ENCODE measurements around the gene SLC17A9. TPM values are rescaled to one million over a fixed set of nuclear protein-coding genes. Genes with fewer than 3 reads are reported as not detected.

SLC17A9 gene
- total and polyA plus RNA-seq, 2 of the 8 experiments (the other 6 are each of a cell fraction or from before 2014, with no cell fraction given): 23.5 to 35.2 TPM

GRCh38 chr20:62955519-62956386 is 3.2 kb downstream of the SLC17A9 start:
- WGBS, 2 experiments (ENCODE audit: extremely low coverage in 1 of 2, insufficient coverage in 1 of 2, insufficient read length in 1 of 2, insufficient replicate concordance in 2 of 2, low coverage in 1 of 2, low lambda C conversion rate in 2 of 2, missing lambda C conversion rate in 1 of 2): 91% methylated on average over 23 of the region's 23 CpGs; no CpG with 5 or more reads in 1 of the 2 experiments
- POLR2A ChIA-PET (ENCODE audit: partially characterized antibody): interaction anchor here (0.7 to 3.4 kb wide), 8 partner anchors 9 to 77 kb away, joined by 3 to 29 read pairs (median 7); partner anchors contain the start of gene GID8
- TF ChIP-seq, protein P1, sequence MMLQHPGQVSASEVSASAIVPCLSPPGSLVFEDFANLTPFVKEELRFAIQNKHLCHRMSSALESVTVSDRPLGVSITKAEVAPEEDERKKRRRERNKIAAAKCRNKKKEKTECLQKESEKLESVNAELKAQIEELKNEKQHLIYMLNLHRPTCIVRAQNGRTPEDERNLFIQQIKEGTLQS (IDR thresholded peaks at IDR 0.05; ENCODE audit: insufficient read depth, low read depth, low read length): no peak
- TF ChIP-seq SIRT6 (IDR thresholded peaks at IDR 0.05; ENCODE audit: low read length) (no peak), CHD2 (IDR thresholded peaks at IDR 0.05; ENCODE audit: low read length) (no peak), CREB1 (IDR thresholded peaks at IDR 0.05) (no peak), ZNF274 (IDR thresholded peaks at IDR 0.05; ENCODE audit: borderline replicate concordance, extremely low read depth, low read length) (no peak), CHD1 (IDR thresholded peaks at IDR 0.05; ENCODE audit: low read depth, low read length) (no peak), ASH2L (IDR thresholded peaks at IDR 0.05; ENCODE audit: low read length) (no peak), POU5F1 (IDR thresholded peaks at IDR 0.05; ENCODE audit: low read depth, low read length) (no peak), RBBP5 (IDR thresholded peaks at IDR 0.05; ENCODE audit: borderline replicate concordance, low read depth, low read length) (no peak), POLR2AphosphoS5 (IDR thresholded peaks at IDR 0.05; ENCODE audit: low read depth, low read length) (no peak), HDAC2 (IDR thresholded peaks at IDR 0.05; ENCODE audit: borderline replicate concordance in 1 of 2, low read depth in 2 of 2, low read length in 2 of 2) (no peak)

More at GRCh38 chr20:62955519-62956386, 3.2 kb downstream of the SLC17A9 start:
- H3K18ac ChIP-seq (ENCODE audit: extremely low read depth, low read length): no peak overlapping the region
- no peak overlapping the region for H3K23ac ChIP-seq (ENCODE audit: insufficient read length)
- H3K79me1 ChIP-seq (ENCODE audit: low read depth, low read length): peaks cover 3% of the 10 kb centered on the region; the same call in 1 of the 2 replicates
- H2BK120ac ChIP-seq (replicated peaks; ENCODE audit: low read depth, low read length): no peak overlapping the region
- no peaks in the 10 kb centered on the region for H3K9me3 ChIP-seq (ENCODE audit: insufficient read depth in 2 of 2, low read depth in 1 of 2, low read length in 1 of 2)
- H2BK15ac ChIP-seq (ENCODE audit: low read length): peak overlapping the region; percentile 95; the same call in 1 of the 2 replicates
- H3K4me3 ChIP-seq (ENCODE audit: extremely low read depth in 1 of 4, insufficient read depth in 2 of 4, low read depth in 3 of 4, low read length in 4 of 4): no peak overlapping the region
- H4K8ac ChIP-seq (ENCODE audit: extremely low read depth, insufficient read depth, low read length): no peak overlapping the region
- H2BK12ac ChIP-seq (ENCODE audit: low read depth, low read length): no peak overlapping the region; the same call in 1 of the 2 replicates
- H4K20me1 ChIP-seq (replicated peaks in 1 of 2; ENCODE audit: control insufficient read depth in 1 of 2, insufficient read depth in 2 of 2, low read length in 2 of 2): peaks cover 4 to 14% of the 10 kb centered on the region in 2 experiments
- H4K91ac ChIP-seq (replicated peaks; ENCODE audit: insufficient read length, low read length): no peak overlapping the region
- H3K79me2 ChIP-seq (ENCODE audit: control insufficient read depth in 1 of 2, insufficient read depth in 2 of 2, low read length in 2 of 2): peaks cover 0 to 9% of the 10 kb centered on the region in 2 experiments; a peak in 1 of 4 replicates
- no peak overlapping the region for H2BK20ac ChIP-seq (ENCODE audit: low read length)
- H3K4me1 ChIP-seq (replicated peaks in 1 of 4; ENCODE audit: control insufficient read depth in 3 of 4, insufficient read depth in 4 of 4, low read length in 3 of 4): peaks cover 2 to 23% (median 17%) of the 10 kb centered on the region in 4 experiments
- H2AK5ac ChIP-seq (ENCODE audit: low read depth, low read length): no peak overlapping the region
- CTCF ChIA-PET (ENCODE audit: partially characterized antibody): interaction anchor here (0.8 to 2.9 kb wide), 11 partner anchors 10 to 268 kb away, joined by 3 to 15 read pairs (median 4); partner anchors contain the start of gene BHLHE23
- peaks cover 11% of the 10 kb centered on the region; the same call in 1 of the 2 replicates for H3K23me2 ChIP-seq (ENCODE audit: low read depth, low read length)
- FAIRE-seq: no peak
- DNase-seq (ENCODE audit: low read depth in 1 of 2, low spot score in 2 of 2): no peak
- H3K4ac ChIP-seq (replicated peaks; ENCODE audit: insufficient read length, low read depth, low read length): no peak overlapping the region
- no peak overlapping the region for H3K14ac ChIP-seq (ENCODE audit: insufficient read length)
- no peak overlapping the region for H4K5ac ChIP-seq (ENCODE audit: insufficient read length, low read depth, low read length)
- no peak overlapping the region for H3K4me2 ChIP-seq (ENCODE audit: insufficient read depth in 1 of 2, low read depth in 2 of 2, low read length in 2 of 2)
- H3K27ac ChIP-seq (ENCODE audit: low read depth, low read length): no peak overlapping the region
- no peak overlapping the region for H2BK5ac ChIP-seq (ENCODE audit: low read depth, low read length)
- H3K27me3 ChIP-seq (replicated peaks in 1 of 4; ENCODE audit: control insufficient read depth in 3 of 4, extremely low read depth in 1 of 4, insufficient read depth in 3 of 4, low read length in 3 of 4): no peaks in the 10 kb centered on the region
- peaks cover 3 to 6% (median 5%) of the 10 kb centered on the region in 4 experiments; a peak in 5 of 8 replicates for H3K36me3 ChIP-seq (ENCODE audit: control insufficient read depth in 2 of 4, insufficient read depth in 4 of 4, low read length in 3 of 4)
- no peak overlapping the region for H3K9ac ChIP-seq (replicated peaks in 1 of 4; ENCODE audit: extremely low read depth in 1 of 4, low read depth in 3 of 4, low read length in 3 of 4)
- no peak overlapping the region for H3K56ac ChIP-seq (replicated peaks; ENCODE audit: insufficient read length, low read depth, low read length)
- no peak overlapping the region for H2AFZ ChIP-seq (ENCODE audit: low read length)

All from H1 (cell line).